ENCODE results near the gene MYO1E.

DNA sequence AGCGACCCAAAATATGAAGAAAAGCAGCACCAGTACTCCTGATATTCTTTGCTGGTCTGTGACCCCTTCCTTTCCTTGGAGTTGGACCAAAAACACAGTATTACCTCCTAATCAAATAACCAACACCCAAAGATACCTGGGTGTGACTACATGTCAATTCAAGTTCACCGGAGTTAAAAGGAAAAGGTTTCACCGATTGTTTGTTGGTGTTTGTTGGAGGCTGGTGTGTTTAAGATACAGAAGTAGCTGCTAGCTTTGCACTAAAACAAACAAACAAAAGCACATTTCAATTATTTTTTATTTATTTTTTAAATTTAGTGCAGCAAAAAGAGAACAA, 81.5 kb downstream of the MYO1E start:
- TF ChIP-seq, protein P1, sequence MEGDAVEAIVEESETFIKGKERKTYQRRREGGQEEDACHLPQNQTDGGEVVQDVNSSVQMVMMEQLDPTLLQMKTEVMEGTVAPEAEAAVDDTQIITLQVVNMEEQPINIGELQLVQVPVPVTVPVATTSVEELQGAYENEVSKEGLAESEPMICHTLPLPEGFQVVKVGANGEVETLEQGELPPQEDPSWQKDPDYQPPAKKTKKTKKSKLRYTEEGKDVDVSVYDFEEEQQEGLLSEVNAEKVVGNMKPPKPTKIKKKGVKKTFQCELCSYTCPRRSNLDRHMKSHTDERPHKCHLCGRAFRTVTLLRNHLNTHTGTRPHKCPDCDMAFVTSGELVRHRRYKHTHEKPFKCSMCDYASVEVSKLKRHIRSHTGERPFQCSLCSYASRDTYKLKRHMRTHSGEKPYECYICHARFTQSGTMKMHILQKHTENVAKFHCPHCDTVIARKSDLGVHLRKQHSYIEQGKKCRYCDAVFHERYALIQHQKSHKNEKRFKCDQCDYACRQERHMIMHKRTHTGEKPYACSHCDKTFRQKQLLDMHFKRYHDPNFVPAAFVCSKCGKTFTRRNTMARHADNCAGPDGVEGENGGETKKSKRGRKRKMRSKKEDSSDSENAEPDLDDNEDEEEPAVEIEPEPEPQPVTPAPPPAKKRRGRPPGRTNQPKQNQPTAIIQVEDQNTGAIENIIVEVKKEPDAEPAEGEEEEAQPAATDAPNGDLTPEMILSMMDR (conservative IDR thresholded peaks at IDR 0.05; ENCODE audit: low read length), result no peak
- TF ChIP-seq EZH2phosphoT487 (IDR thresholded peaks at IDR 0.05; ENCODE audit: borderline replicate concordance, low read depth, low read length), result no peak

All from OCI-LY7 (cell line).